H1 (cell line): ENCODE measurements around the gene TMEM132A. TPM values are rescaled to one million over a fixed set of nuclear protein-coding genes. Genes with fewer than 3 reads are reported as not detected.

ENCODE experiments used
- CTCF ChIA-PET: fragments of 300-600 bp; sonication (Branson Sonifier 250); formaldehyde crosslinking; loops from one replicate; lab custom pipeline; 2021; ENCODE audit not compliant: partially characterized antibody; lab: Charles Lee
- POLR2A ChIA-PET: fragments of 300-600 bp; sonication (Branson Sonifier 250); formaldehyde crosslinking; loops from one replicate; lab custom pipeline; 2021; ENCODE audit warnings: inconsistent platforms; ENCODE audit not compliant: partially characterized antibody; lab: Charles Lee
- DNase-seq, 2 experiments: peaks; one replicate each; pipeline versions ENCODE4 v3.0.0 to v3.0.0-alpha.2; 2010 to 2022; ENCODE audit warnings: low spot score in 2 of 2, low read depth in 1 of 2, mixed read lengths in 1 of 2
- FAIRE-seq: peaks from 2 replicates; lab custom pipeline; 2011; peaks lifted over from hg19 to GRCh38; lab: Jason Lieb, UNC
- H2AFZ ChIP-seq: 2 replicates; pipeline ENCODE4 v1.8.1; 2012; ENCODE audit warnings: low read length, inconsistent platforms
- H2AK5ac ChIP-seq: 2 replicates; pipeline ENCODE4 v1.6.1; 2013; ENCODE audit warnings: low read depth, low read length
- H2BK120ac ChIP-seq: replicated peaks from 2 replicates; pipeline ENCODE3; 2013; ENCODE audit warnings: low read depth, low read length, inconsistent platforms
- H2BK12ac ChIP-seq: 2 replicates; pipeline ENCODE4 v1.6.1; 2013; ENCODE audit warnings: low read depth, low read length
- H2BK15ac ChIP-seq: 2 replicates; pipeline ENCODE4 v1.6.1; 2013; ENCODE audit warnings: low read length
- H2BK20ac ChIP-seq: 2 replicates; pipeline ENCODE4 v1.6.1; 2013; ENCODE audit warnings: low read length
- H2BK5ac ChIP-seq: 2 replicates; pipeline ENCODE4 v1.6.1; 2013; ENCODE audit warnings: low read depth, low read length
- H3K14ac ChIP-seq: 2 replicates; pipeline ENCODE4 v1.6.1; 2013; ENCODE audit warnings: inconsistent platforms; ENCODE audit not compliant: insufficient read length
- H3K18ac ChIP-seq: 2 replicates; pipeline ENCODE4 v1.6.1; 2013; ENCODE audit warnings: low read length; ENCODE audit errors: extremely low read depth
- H3K23ac ChIP-seq: 2 replicates; pipeline ENCODE4 v1.6.1; 2013; ENCODE audit warnings: inconsistent platforms; ENCODE audit not compliant: insufficient read length
- H3K23me2 ChIP-seq: 2 replicates; pipeline ENCODE4 v1.6.1; 2013; ENCODE audit warnings: low read depth, low read length
- H3K27ac ChIP-seq: 2 replicates; pipeline ENCODE4 v1.6.1; 2011; ENCODE audit warnings: low read depth, low read length, inconsistent platforms
- H3K27me3 ChIP-seq, 4 experiments: replicated peaks in 1 of 4; 1 replicate in 1 of 4; 2 replicates in 3 of 4; pipeline versions ENCODE4 v1.6.1 to v1.8.1; 2011 to 2013; ENCODE audit warnings: low read length in 3 of 4, mild to moderate bottlenecking in 3 of 4, inconsistent platforms in 2 of 4, mixed read lengths in 2 of 4, moderate library complexity in 1 of 4; ENCODE audit not compliant: control insufficient read depth in 3 of 4, insufficient read depth in 3 of 4; ENCODE audit errors: extremely low read depth in 1 of 4
- H3K36me3 ChIP-seq, 4 experiments: 2 replicates each; pipeline versions ENCODE4 v1.6.1 to v1.8.1; 2011 to 2013; ENCODE audit warnings: mild to moderate bottlenecking in 4 of 4, low read length in 3 of 4, moderate library complexity in 2 of 4, control low read depth in 1 of 4, inconsistent platforms in 1 of 4; ENCODE audit not compliant: insufficient read depth in 4 of 4, control insufficient read depth in 2 of 4
- H3K4ac ChIP-seq: replicated peaks from 2 replicates; pipeline ENCODE3; 2013; ENCODE audit warnings: low read length, low read depth, mixed read lengths, inconsistent platforms; ENCODE audit not compliant: insufficient read length
- H3K4me1 ChIP-seq, 4 experiments: replicated peaks in 1 of 4; 1 replicate in 1 of 4; 2 replicates in 3 of 4; pipeline versions ENCODE4 v1.6.1 to v1.8.1; 2011 to 2013; ENCODE audit warnings: low read length in 3 of 4, inconsistent platforms in 2 of 4, mixed read lengths in 1 of 4; ENCODE audit not compliant: insufficient read depth in 4 of 4, control insufficient read depth in 3 of 4
- H3K4me2 ChIP-seq, 2 experiments: 2 replicates each; pipeline versions ENCODE4 v1.6.1 to v1.8.1; 2011 to 2013; ENCODE audit warnings: low read depth in 2 of 2, low read length in 2 of 2, control low read depth in 1 of 2, inconsistent platforms in 1 of 2, mild to moderate bottlenecking in 1 of 2; ENCODE audit not compliant: insufficient read depth in 1 of 2
- H3K4me3 ChIP-seq, 4 experiments: fragments of 200-600, 300-600 bp in 1 of 4; sonication (generic), shearing (Covaris generic), sonication (Bioruptor Twin) in 1 of 4; 2 replicates each; pipeline versions ENCODE4 v1.5.1 to v1.8.1; 2011 to 2016; ENCODE audit warnings: low read length in 4 of 4, low read depth in 3 of 4, control low read depth in 2 of 4, inconsistent platforms in 2 of 4, mild to moderate bottlenecking in 2 of 4, mixed read lengths in 1 of 4, moderate library complexity in 1 of 4; ENCODE audit not compliant: insufficient read depth in 2 of 4; ENCODE audit errors: extremely low read depth in 1 of 4
- H3K56ac ChIP-seq: replicated peaks from 2 replicates; pipeline ENCODE3; 2013; ENCODE audit warnings: low read depth, mild to moderate bottlenecking, mixed read lengths, low read length, inconsistent platforms; ENCODE audit not compliant: insufficient read length
- H3K79me1 ChIP-seq: 2 replicates; pipeline ENCODE4 v1.6.1; 2013; ENCODE audit warnings: low read depth, low read length, control low read depth
- H3K79me2 ChIP-seq, 2 experiments: 2 replicates each; pipeline versions ENCODE4 v1.6.1 to v1.8.1; 2012 to 2013; ENCODE audit warnings: low read length in 2 of 2, mild to moderate bottlenecking in 2 of 2, inconsistent platforms in 1 of 2; ENCODE audit not compliant: insufficient read depth in 2 of 2, control insufficient read depth in 1 of 2
- H3K9ac ChIP-seq, 4 experiments: replicated peaks in 1 of 4; 1 replicate in 1 of 4; 2 replicates in 3 of 4; pipeline versions ENCODE4 v1.6.1 to v1.8.1; 2011 to 2013; ENCODE audit warnings: low read depth in 3 of 4, low read length in 3 of 4, control low read depth in 2 of 4, mild to moderate bottlenecking in 2 of 4, moderate library complexity in 2 of 4, inconsistent platforms in 1 of 4; ENCODE audit errors: extremely low read depth in 1 of 4
- H3K9me3 ChIP-seq, 2 experiments: 2 replicates each; pipeline versions ENCODE4 v1.6.1 to v1.8.1; 2012 to 2013; ENCODE audit warnings: mild to moderate bottlenecking in 2 of 2, moderate library complexity in 2 of 2, control low read depth in 1 of 2, inconsistent platforms in 1 of 2, low read depth in 1 of 2, low read length in 1 of 2, mixed read lengths in 1 of 2; ENCODE audit not compliant: insufficient read depth in 2 of 2
- H4K20me1 ChIP-seq, 2 experiments: replicated peaks in 1 of 2; 2 replicates each; pipeline versions ENCODE3 to v1.8.1; 2011 to 2013; ENCODE audit warnings: inconsistent platforms in 2 of 2, low read length in 2 of 2, mild to moderate bottlenecking in 1 of 2; ENCODE audit not compliant: insufficient read depth in 2 of 2, control insufficient read depth in 1 of 2
- H4K5ac ChIP-seq: 2 replicates; pipeline ENCODE4 v1.6.1; 2013; ENCODE audit warnings: low read length, low read depth, mixed read lengths, inconsistent platforms; ENCODE audit not compliant: insufficient read length
- H4K8ac ChIP-seq: 2 replicates; pipeline ENCODE4 v1.8.0; 2013; ENCODE audit warnings: mild to moderate bottlenecking, moderate library complexity, low read length, inconsistent platforms; ENCODE audit not compliant: insufficient read depth; ENCODE audit errors: extremely low read depth
- H4K91ac ChIP-seq: replicated peaks from 2 replicates; pipeline ENCODE3; 2013; ENCODE audit warnings: low read length, mixed read lengths, inconsistent platforms; ENCODE audit not compliant: insufficient read length
- BACH1 ChIP-seq: IDR thresholded peaks from 2 replicates; pipeline ENCODE4 v1.6.1; 2012; ENCODE audit warnings: low read length, improper control_type of control experiment
- BCL11A ChIP-seq, 2 experiments: IDR thresholded peaks; one replicate each; pipeline ENCODE4 v1.6.1; 2011; ENCODE audit warnings: low read depth in 2 of 2, low read length in 2 of 2, mild to moderate bottlenecking in 2 of 2
- CBX5 ChIP-seq: fragments of 300-800, 300-1000 bp; sonication (generic); IDR thresholded peaks from 2 replicates; pipeline ENCODE4 v1.7.1; 2016; ENCODE audit warnings: antibody characterized with exemption, low read length, low read depth
- CREB1 ChIP-seq: IDR thresholded peaks from 2 replicates; pipeline ENCODE4 v1.6.1; 2012; ENCODE audit warnings: inconsistent platforms
- EGR1 ChIP-seq: IDR thresholded peaks from 2 replicates; pipeline ENCODE4 v1.6.1; 2011; ENCODE audit warnings: low read depth, low read length, borderline replicate concordance
- GTF2F1 ChIP-seq: IDR thresholded peaks from 2 replicates; pipeline ENCODE4 v1.6.1; 2012; ENCODE audit warnings: low read depth, low read length, improper control_type of control experiment, borderline replicate concordance
- HDAC2 ChIP-seq, 2 experiments: fragments of 300-600 bp in 1 of 2; sonication (generic) in 1 of 2; IDR thresholded peaks; 2 replicates each; pipeline ENCODE4 v1.6.1; 2011 to 2012; ENCODE audit warnings: low read depth in 2 of 2, low read length in 2 of 2, mild to moderate bottlenecking in 2 of 2, moderate library complexity in 2 of 2, borderline replicate concordance in 1 of 2, inconsistent platforms in 1 of 2
- KDM4A ChIP-seq: IDR thresholded peaks from one replicate; pipeline ENCODE4 v1.7.1; 2012; ENCODE audit warnings: low read depth, mild to moderate bottlenecking, moderate library complexity, low read length, inconsistent platforms; ENCODE audit not compliant: severe bottlenecking
- PHF8 ChIP-seq: fragments of 200-600 bp; sonication (generic); conservative IDR thresholded peaks from 2 replicates; pipeline ENCODE4 v1.7.1; 2012; ENCODE audit warnings: low read depth, mild to moderate bottlenecking, inconsistent platforms, low read length, moderate library complexity
- RBBP5 ChIP-seq: IDR thresholded peaks from 2 replicates; pipeline ENCODE4 v1.7.1; 2012; ENCODE audit warnings: low read depth, mild to moderate bottlenecking, inconsistent platforms, low read length, moderate library complexity, borderline replicate concordance
- SRF ChIP-seq: IDR thresholded peaks from 2 replicates; pipeline ENCODE4 v1.6.1; 2011; ENCODE audit warnings: mild to moderate bottlenecking, low read depth, low read length, moderate library complexity
- TBP ChIP-seq: IDR thresholded peaks from 2 replicates; pipeline ENCODE4 v1.6.1; 2011; ENCODE audit warnings: low read depth, low read length, improper control_type of control experiment
- WGBS, 2 experiments: shearing (Covaris generic) in 1 of 2; methylation state at CpG; one replicate each; pipeline versions ENCODE4 v1.1.6 to v1.1.7; 2013 to 2015; ENCODE audit warnings: low lambda C conversion rate in 2 of 2, mixed read lengths in 2 of 2, inconsistent platforms in 1 of 2, low coverage in 1 of 2, missing lambda C conversion rate in 1 of 2; ENCODE audit not compliant: insufficient replicate concordance in 2 of 2, insufficient coverage in 1 of 2, insufficient read length in 1 of 2; ENCODE audit errors: extremely low coverage in 1 of 2, missing lambda C conversion rate in 1 of 2; 5-methylcytosine and 5-hydroxymethylcytosine counted together
- polyA plus RNA-seq, 7 experiments: library from polyadenylated mRNA; depleted of rRNA in 3 of 7; stranded (reverse) in 5 of 7; unstranded in 2 of 7; fragments of >200 nt in 5 of 7; fragments of 200-250 nt in 2 of 7; gene quantifications; 1 replicate in 5 of 7; 2 replicates in 1 of 7; 4 replicates in 1 of 7; pipeline versions ENCODE4 v1.2.1 to v1.2.3, GENCODE V29; 2011 to 2013; ENCODE audit warnings: missing spikeins in 2 of 7, mixed read lengths in 2 of 7
- total RNA-seq: library from RNA; stranded (reverse); fragmentation: NEBNext Ultra II Directional; extraction: Animal tissue kit (Norgen Biotek cat#: 25700); gene quantifications from 2 replicates; pipeline ENCODE4 v1.2.1, GENCODE V29; 2021
- TF ChIP-seq, protein P1 (sequence below): IDR thresholded peaks from 2 replicates; pipeline ENCODE4 v1.6.1; 2012; ENCODE audit warnings: inconsistent platforms

Gene TMEM132A
- total and polyA plus RNA-seq, 2 of the 8 experiments (the other 6 are each of a cell fraction or from before 2014, with no cell fraction given), result 46.6 to 97.9 TPM

DNA sequence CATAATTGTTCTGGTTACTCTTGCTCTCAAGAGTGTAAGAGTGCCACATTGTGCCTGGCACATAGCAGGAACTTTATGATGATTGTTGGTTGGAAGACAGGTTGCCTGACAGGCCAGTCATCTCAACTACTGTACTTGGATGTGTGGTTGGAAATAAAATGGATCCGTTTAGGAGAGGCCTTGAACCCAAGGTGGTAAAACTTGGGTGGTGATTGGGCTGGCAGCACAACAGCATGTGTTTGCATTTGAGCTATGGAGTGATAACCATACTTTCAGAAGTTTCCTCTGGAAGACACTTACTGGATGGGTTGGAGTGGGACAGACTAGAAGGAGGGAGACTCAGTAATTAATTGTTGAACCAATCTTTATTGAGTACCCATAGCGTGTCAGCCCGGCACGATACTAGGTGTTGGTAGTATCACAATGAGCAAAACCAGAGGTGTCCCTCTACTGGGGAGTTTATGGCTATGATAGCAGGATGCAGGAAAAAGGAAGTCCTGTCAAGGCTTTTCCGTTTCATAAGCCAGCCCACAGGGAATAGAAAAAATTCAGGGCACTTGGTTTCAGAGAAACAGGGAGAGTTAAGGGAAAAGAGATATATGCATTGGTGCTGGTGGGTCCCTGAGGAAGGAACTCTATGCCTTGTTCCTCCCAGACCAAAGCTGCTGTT, 13.4 kb upstream of the TMEM132A start:
- DNase-seq (no peak), FAIRE-seq (no peak)
- peak overlapping the region; percentile 12; the same call in 1 of the 2 replicates for H2BK15ac ChIP-seq
- no peak overlapping the region for H4K5ac ChIP-seq
- no peak overlapping the region for H4K8ac ChIP-seq
- H3K4me3 ChIP-seq, result no peak overlapping the region
- H3K56ac ChIP-seq, result no peak overlapping the region
- no peaks in the 10 kb centered on the region for H3K79me1 ChIP-seq
- H3K9ac ChIP-seq, result no peak overlapping the region
- H3K27me3 ChIP-seq, result peaks cover 0 to 2% (median 0%) of the 10 kb centered on the region in 4 experiments; a peak in 1 of 7 replicates
- H3K4me1 ChIP-seq, result peaks cover 4 to 17% (median 13%) of the 10 kb centered on the region in 4 experiments
- peaks cover 0 to 2% of the 10 kb centered on the region in 2 experiments for H4K20me1 ChIP-seq
- no peak overlapping the region for H3K4me2 ChIP-seq
- H3K27ac ChIP-seq, result no peak overlapping the region
- H3K14ac ChIP-seq, result no peak overlapping the region
- no peak overlapping the region for H2BK12ac ChIP-seq
- H3K36me3 ChIP-seq, result no peaks in the 10 kb centered on the region
- ChIA-PET CTCF (interaction anchor here (0.8 to 2.3 kb wide), 3 partner anchors 19 to 105 kb away, joined by 3 to 6 read pairs (median 3); no protein-coding TSS in a partner anchor), POLR2A (interaction anchor here (0.6 to 1.0 kb wide), 2 partner anchors 40 to 1941 kb away, joined by 3 to 4 read pairs; no protein-coding TSS in a partner anchor)
- no peak overlapping the region for H4K91ac ChIP-seq
- H3K4ac ChIP-seq, result no peak overlapping the region
- no peak overlapping the region for H2BK5ac ChIP-seq
- no peak overlapping the region for H3K18ac ChIP-seq
- no peaks in the 10 kb centered on the region for H3K9me3 ChIP-seq
- no peak overlapping the region for H2AFZ ChIP-seq
- no peak overlapping the region for H3K23ac ChIP-seq
- 85% methylated on average over 5 of the region's 5 CpGs; no CpG with 5 or more reads in 1 of the 2 experiments for WGBS, 2 experiments
- no peak overlapping the region for H2AK5ac ChIP-seq
- peaks cover 8% of the 10 kb centered on the region for H3K23me2 ChIP-seq
- H2BK20ac ChIP-seq, result no peak overlapping the region
- H3K79me2 ChIP-seq, result peaks cover 1 to 2% of the 10 kb centered on the region in 2 experiments
- no peak overlapping the region for H2BK120ac ChIP-seq
- TF ChIP-seq PHF8, result no peak
- no peak for TF ChIP-seq GTF2F1
- no peak for TF ChIP-seq BACH1
- TF ChIP-seq CBX5, result no peak
- TF ChIP-seq, protein P1, sequence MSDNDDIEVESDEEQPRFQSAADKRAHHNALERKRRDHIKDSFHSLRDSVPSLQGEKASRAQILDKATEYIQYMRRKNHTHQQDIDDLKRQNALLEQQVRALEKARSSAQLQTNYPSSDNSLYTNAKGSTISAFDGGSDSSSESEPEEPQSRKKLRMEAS, result no peak
- no peak for TF ChIP-seq CREB1
- TF ChIP-seq KDM4A, result no peak
- TF ChIP-seq TBP, result no peak
- TF ChIP-seq EGR1, result no peak
- no peak for TF ChIP-seq SRF
- no peak for TF ChIP-seq HDAC2 (IDR thresholded peaks at IDR 0.05; ENCODE audit: borderline replicate concordance in 1 of 2, low read depth in 2 of 2, low read length in 2 of 2)
- TF ChIP-seq BCL11A (IDR thresholded peaks at IDR 0.05; ENCODE audit: low read depth in 2 of 2, low read length in 2 of 2), result no peak
- TF ChIP-seq RBBP5, result no peak
